Muscle layer of colon (tissue), 2 donors: Measurements from ENCODE around the gene TSACC.
"Not testable (repeated sequence)": the region's sequence is repeated elsewhere in the genome, so short reads cannot be mapped to it uniquely, and the experiment has no call there.

Source experiments
- H3K27ac ChIP-seq: one replicate; pipeline ENCODE4 v1.7.0; 2013; ENCODE audit warnings: low read depth, mild to moderate bottlenecking, low read length, moderate library complexity
- H3K27me3 ChIP-seq, 2 donors: one replicate each; pipeline ENCODE4 v1.7.0; 2013; ENCODE audit warnings: low read length in 2 of 2, mild to moderate bottlenecking in 2 of 2; ENCODE audit not compliant: insufficient read depth in 2 of 2, control insufficient read depth in 1 of 2
- H3K36me3 ChIP-seq: one replicate; pipeline ENCODE4 v1.7.0; 2013; ENCODE audit warnings: mild to moderate bottlenecking, low read length; ENCODE audit not compliant: insufficient read depth
- H3K4me1 ChIP-seq: one replicate; pipeline ENCODE4 v1.7.0; 2013; ENCODE audit warnings: mild to moderate bottlenecking, low read length; ENCODE audit not compliant: insufficient read depth
- H3K4me3 ChIP-seq, 2 donors: one replicate each; pipeline ENCODE4 v1.7.0; 2013; ENCODE audit warnings: low read length in 2 of 2, low read depth in 1 of 2, mild to moderate bottlenecking in 1 of 2, moderate library complexity in 1 of 2
- H3K9ac ChIP-seq: one replicate; pipeline ENCODE4 v1.7.0; 2013; ENCODE audit warnings: low read length
- H3K9me3 ChIP-seq: one replicate; pipeline ENCODE4 v1.7.0; 2013; ENCODE audit warnings: mild to moderate bottlenecking, low read length
- donor health status: abdominal sarcoma.
- donor health status: Adenocarcinoma of cecum.

TSACC gene

DNA sequence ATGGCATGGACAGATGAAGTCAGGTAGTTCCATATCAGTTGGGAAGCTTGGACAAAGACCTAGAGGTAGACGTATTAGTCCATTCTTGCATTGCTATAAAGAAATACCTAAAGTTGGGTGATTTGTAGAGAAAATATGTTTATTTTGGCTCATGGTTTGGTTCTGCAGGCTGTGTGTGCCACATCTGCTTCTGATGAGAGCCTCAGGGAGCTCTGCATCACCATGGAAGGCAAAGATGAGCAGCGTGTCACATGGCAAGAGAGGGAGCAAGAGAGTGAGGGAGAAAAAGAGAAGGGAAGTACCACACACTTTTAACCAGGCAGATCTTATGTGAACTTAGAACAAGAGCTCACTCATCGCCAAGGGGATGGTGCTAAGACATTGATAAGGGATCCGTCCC, 9.0 kb downstream of the TSACC start:
- Histone ChIP-seq H3K4me1 (no peaks in the 10 kb centered on the region), H3K9me3 (no peaks in the 10 kb centered on the region), H3K27me3 (no peaks in the 10 kb centered on the region), H3K27ac (no peak overlapping the region), H3K4me3 (no peak overlapping the region), H3K9ac (no peak overlapping the region), H3K36me3 (no peaks in the 10 kb centered on the region)

DNA sequence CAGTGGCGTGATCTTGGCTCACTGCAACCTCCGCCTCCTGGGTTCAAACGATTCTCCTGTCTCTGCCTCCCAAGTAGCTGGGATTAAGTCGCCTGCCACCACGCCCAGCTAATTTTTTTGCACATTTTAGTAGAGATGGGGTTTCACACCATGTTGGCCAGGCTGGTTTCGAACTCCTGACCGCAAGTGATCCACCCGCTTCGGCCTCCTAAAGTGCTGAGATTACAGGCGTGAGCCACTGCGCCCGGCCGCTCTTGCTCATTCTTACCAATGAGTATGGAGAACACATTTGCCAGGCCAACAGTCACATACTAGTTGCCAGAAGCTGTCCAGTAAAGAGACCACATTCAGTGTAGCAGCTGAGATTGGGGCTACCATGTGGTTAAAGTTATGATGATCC, 14.2 kb downstream of the TSACC start:
- not testable (repeated sequence) for H3K36me3 ChIP-seq, H3K4me3 ChIP-seq, H3K4me1 ChIP-seq, H3K27ac ChIP-seq, H3K9me3 ChIP-seq, H3K9ac ChIP-seq
- H3K27me3 ChIP-seq = peaks cover 0 to 12% of the 10 kb centered on the region in 2 donors

DNA sequence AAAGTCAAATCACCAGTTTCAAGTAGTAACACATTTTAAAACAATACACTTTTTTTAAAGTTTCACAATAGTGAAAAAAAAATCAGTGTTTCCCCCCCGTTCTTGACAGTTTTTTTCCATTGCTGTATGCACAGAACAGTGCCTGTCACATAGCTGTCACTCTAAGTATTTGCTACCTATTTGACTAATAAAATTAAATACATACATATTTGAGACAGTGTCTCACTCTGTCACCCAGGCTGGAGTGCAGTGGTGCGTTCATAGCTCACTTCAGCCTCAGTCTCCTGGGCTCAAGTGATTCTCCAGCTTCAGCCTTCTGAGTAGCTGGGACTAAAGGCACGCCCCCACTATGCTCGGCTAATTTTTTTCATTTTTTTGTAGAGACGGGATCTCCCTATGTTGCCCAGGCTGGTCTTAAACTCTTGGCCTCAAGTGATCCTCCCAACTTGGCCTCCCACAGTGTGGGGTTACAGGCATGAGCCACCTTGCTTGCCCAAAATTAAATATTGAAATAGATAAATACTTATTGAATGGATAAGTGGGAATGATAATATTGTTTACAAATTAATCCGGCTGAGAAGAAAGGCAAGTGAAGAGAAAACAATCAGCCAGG, 18.0 kb downstream of the TSACC start:
- H3K9ac ChIP-seq = no peak overlapping the region
- H3K4me3 ChIP-seq = no peak overlapping the region
- H3K36me3 ChIP-seq = no peaks in the 10 kb centered on the region
- H3K27me3 ChIP-seq = peaks cover 0 to 14% of the 10 kb centered on the region in 2 donors
- H3K27ac ChIP-seq = no peak overlapping the region
- H3K4me1 ChIP-seq = no peaks in the 10 kb centered on the region
- no peaks in the 10 kb centered on the region for H3K9me3 ChIP-seq

DNA sequence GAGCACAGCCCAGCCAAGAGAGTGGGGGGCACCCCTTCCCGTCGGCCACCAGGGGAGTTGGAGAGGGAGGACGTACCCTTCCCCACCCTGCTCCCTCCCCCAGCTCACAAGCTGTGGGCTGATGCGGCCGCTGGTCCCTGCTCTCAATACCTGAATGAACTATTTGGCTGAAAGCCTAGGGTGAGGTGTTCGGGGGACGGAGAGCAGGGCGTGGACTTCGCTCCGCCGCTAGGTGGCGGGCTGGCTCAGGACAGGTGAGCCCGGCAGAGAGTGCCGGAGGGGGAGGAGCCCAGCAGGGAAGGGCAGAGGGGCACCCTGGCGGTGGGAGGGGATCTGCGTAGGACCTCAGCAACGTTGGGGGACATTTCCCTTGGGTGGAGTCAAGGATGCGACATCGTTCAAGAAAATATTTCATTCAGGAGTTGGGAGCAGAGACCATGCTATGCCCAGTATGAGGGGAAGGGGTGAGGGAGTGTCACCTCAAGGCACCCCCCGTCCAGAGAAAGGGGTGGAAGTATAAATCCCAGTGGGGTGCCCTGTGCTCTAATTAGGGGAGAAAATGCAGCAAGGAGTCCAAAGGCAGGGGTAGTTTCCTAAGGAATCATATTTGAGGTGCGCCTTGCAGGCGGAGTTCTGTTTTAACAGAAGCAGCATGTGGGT, 18.7 kb downstream of the TSACC start:
- no peak overlapping the region for H3K4me3 ChIP-seq
- no peaks in the 10 kb centered on the region for H3K4me1 ChIP-seq
- H3K9me3 ChIP-seq = no peaks in the 10 kb centered on the region
- peaks cover 0 to 14% of the 10 kb centered on the region in 2 donors for H3K27me3 ChIP-seq
- no peaks in the 10 kb centered on the region for H3K36me3 ChIP-seq
- no peak overlapping the region for H3K9ac ChIP-seq
- no peak overlapping the region for H3K27ac ChIP-seq

DNA sequence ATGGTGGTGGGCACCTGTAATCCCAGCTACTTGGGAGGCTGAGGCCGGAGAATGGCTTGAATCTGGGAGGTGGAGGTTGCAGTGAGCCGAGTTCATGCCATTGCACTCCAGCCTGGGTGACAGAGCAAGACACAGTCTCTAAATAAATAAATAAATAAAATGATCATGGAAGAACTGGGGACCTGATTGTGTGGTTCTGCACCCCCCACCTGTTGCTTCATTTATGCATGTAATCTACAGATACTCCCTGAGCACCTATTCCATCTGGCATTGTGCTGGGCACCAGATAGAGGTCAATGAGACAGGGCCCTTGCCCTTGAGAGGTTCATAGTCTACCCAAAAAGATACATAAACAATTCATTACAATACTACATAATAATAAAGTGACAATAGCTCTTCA, 19.7 kb downstream of the TSACC start:
- Histone ChIP-seq H3K27me3 (peaks cover 0 to 14% of the 10 kb centered on the region in 2 donors), H3K9ac (no peak overlapping the region)

DNA sequence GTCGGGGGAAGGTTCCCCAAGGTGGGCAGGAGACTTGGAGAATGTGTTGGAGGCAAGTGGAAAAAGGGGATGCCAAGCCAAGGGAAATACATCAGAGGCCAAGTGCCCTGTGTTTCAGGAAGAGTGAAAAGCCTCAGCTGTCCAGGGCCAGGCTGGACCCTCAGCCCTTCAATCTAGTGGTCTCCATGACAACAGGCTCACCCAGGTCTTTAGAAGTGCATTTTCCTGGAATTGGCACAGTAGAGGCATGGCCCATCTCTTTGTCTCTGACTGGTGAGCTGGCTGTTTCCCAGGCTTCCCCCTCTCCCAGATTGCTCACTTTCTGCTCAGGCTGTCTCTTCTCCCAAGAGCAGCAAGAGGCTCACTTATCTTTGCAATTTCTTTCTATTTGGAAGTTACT, 20.3 kb downstream of the TSACC start:
- H3K27me3 ChIP-seq = peaks cover 0 to 14% of the 10 kb centered on the region in 2 donors
- H3K4me3 ChIP-seq = no peak overlapping the region
- H3K9ac ChIP-seq = no peak overlapping the region
- H3K36me3 ChIP-seq = no peaks in the 10 kb centered on the region
- H3K27ac ChIP-seq = no peak overlapping the region
- no peaks in the 10 kb centered on the region for H3K4me1 ChIP-seq
- H3K9me3 ChIP-seq = no peaks in the 10 kb centered on the region

More for the DNA sequence above, 19.7 kb downstream of the TSACC start:
- H3K4me1 ChIP-seq = no peaks in the 10 kb centered on the region
- H3K4me3 ChIP-seq = no peak overlapping the region
- H3K27ac ChIP-seq = no peak overlapping the region
- no peaks in the 10 kb centered on the region for H3K9me3 ChIP-seq
- no peaks in the 10 kb centered on the region for H3K36me3 ChIP-seq

DNA sequence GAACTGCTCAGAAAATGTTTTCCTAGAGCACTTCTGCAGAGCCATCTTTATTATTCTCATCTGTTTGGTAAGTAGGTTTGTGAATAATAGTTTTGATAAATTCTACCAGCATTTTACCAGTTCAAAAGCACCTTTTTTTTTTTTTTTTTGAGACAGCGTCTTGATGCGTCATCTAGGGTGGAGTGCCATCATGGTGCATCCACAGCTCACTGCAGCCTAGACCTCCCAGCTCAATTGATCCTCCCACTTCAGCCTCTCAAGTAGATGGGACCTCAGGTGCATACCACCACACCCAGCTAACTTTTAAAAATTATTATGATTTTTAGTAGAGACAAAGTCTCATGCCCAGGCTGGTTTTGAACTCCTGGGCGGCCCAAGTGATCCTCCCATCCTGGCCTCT, 20.9 kb downstream of the TSACC start:
- H3K9me3 ChIP-seq = no peaks in the 10 kb centered on the region
- H3K4me1 ChIP-seq = no peaks in the 10 kb centered on the region
- H3K4me3 ChIP-seq = no peak overlapping the region
- H3K9ac ChIP-seq = no peak overlapping the region
- no peaks in the 10 kb centered on the region for H3K36me3 ChIP-seq
- H3K27ac ChIP-seq = no peak overlapping the region
- H3K27me3 ChIP-seq = peaks cover 4 to 15% of the 10 kb centered on the region in 2 donors

DNA sequence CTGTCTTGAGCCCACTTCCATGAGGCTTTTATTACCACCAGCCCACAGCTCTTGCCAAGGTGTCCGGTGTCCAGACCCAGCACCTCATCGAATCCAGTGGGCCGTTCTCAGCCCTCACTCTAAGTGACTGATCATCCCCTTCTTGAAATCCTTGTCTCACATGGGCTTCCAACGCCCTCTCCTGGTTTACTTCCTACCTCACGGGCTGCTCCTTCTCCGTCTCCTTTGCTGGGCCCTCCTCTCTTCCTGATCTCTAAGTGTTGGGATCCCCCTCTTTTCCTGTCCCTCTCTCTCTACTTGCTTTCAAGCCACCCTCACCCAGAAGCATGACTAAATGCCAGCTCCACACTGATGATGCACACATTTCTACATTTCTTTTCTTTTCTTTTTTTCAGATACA, 21.6 kb downstream of the TSACC start:
- Histone ChIP-seq H3K27me3 (peaks cover 4 to 20% of the 10 kb centered on the region in 2 donors), H3K9me3 (no peaks in the 10 kb centered on the region), H3K9ac (no peak overlapping the region), H3K27ac (no peak overlapping the region), H3K36me3 (no peaks in the 10 kb centered on the region), H3K4me3 (no peak overlapping the region), H3K4me1 (no peaks in the 10 kb centered on the region)

DNA sequence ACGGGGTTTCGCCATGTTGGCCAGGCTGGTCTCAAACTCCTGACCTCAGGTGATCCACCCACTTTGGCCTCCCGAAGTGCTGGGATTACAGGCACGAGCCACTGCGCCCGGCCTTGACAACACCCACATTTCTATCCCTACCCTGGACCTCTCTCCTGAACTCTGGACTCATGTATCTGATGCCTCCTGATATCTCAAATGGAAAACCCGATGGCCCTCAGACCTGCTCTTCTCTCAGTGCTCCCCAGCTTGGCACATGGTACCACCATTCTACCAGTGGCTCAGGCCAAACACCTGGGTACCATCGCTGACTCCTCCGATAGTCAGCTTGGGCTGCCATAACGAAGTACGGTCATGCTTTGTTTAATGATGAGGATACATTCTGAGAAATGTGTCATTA, 22.2 kb downstream of the TSACC start:
- Histone ChIP-seq H3K9me3 (no peaks in the 10 kb centered on the region), H3K36me3 (no peaks in the 10 kb centered on the region), H3K27me3 (peaks cover 4 to 20% of the 10 kb centered on the region in 2 donors), H3K4me1 (no peaks in the 10 kb centered on the region), H3K27ac (no peak overlapping the region), H3K4me3 (no peak overlapping the region), H3K9ac (no peak overlapping the region)

DNA sequence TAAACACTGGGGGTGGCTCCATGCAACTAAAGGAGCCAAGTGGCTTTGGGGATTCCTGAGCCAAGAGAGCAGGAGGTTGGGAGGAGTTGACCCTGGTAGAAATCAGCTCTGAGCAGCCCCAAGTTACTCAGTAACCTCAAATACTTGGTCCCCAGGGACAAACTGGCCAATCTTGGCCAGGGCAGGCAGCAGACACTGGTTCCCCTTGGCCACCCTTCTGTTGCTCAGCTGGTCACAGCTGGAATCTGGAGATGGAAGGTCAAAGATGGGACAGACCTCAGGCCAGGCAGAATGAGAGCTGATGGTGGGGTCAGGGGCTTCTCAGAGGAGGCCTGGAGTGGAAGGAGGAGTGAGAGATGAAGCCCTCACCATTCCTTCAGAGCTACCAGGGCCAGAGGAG, 27.4 kb downstream of the TSACC start:
- Histone ChIP-seq H3K4me3 (no peak overlapping the region), H3K4me1 (no peaks in the 10 kb centered on the region), H3K36me3 (no peaks in the 10 kb centered on the region), H3K9ac (no peak overlapping the region), H3K27me3 (peaks cover 13 to 39% of the 10 kb centered on the region in 2 donors), H3K27ac (no peak overlapping the region), H3K9me3 (no peaks in the 10 kb centered on the region)

DNA sequence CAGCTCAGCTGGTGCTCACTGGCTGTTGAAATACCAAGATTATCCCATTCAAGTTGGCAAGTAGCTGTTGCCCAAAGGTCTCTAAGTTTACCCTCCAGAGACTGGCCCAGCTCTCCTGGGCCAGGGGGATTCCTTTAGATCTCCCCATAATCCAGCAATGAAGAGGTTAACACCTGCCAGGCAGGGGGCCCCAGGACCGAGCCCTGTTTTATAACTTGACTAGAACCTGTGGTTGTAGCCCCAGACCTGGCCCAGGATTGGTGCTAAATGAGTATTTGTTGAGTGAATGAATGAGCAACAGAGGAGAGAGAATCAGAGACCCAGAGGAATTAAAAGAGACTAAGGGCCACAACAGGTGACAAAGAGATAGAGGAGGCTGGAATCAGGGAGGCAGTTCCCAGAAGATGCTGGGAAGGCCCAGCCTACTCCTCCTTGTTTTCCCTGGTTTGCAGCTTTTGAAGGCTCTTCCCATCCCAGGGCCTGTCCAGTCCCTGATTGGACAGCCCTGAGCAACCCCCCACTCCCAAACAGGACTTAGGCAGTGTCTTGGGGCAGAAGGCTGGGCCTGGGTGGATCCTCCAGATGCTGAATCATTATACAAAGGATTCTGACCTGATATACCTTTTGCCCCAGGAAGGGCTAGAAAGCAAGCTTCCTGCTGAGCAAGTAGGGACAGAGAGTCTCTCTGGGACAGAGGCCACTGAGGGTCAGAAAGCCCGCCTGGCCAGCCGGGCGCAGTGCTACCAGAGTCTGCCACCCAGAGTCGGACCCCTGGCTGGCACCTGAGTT, 28.2 kb downstream of the TSACC start:
- H3K9me3 ChIP-seq = no peaks in the 10 kb centered on the region
- H3K27me3 ChIP-seq = peaks cover 13 to 40% of the 10 kb centered on the region in 2 donors

More for the DNA sequence above, 28.2 kb downstream of the TSACC start:
- Histone ChIP-seq H3K4me3 (no peak overlapping the region), H3K27ac (no peak overlapping the region), H3K36me3 (no peaks in the 10 kb centered on the region), H3K4me1 (no peaks in the 10 kb centered on the region), H3K9ac (no peak overlapping the region)
